Stomach (tissue), 4 donors: Measurements from ENCODE around the gene ABR.

Source experiments
- POLR2A ChIP-seq, 4 donors: fragments of 450-650 bp; IDR thresholded peaks; one replicate each; pipeline ENCODE4 v1.6.1; 2016; ENCODE audit warnings: antibody characterized with exemption in 4 of 4, control low read depth in 2 of 4, mild to moderate bottlenecking in 1 of 4, moderate library complexity in 1 of 4
- TF ChIP-seq, protein P1 (sequence below), 7 experiments: fragments of 450-650 bp in 4 of 7; fragments of 200-600 bp in 3 of 7; sonication (generic) in 3 of 7; IDR thresholded peaks; one replicate each; pipeline ENCODE4 v1.5.1; 2016 to 2019; ENCODE audit warnings: antibody characterized with exemption in 7 of 7, control low read depth in 2 of 7, mild to moderate bottlenecking in 1 of 7

DNA sequence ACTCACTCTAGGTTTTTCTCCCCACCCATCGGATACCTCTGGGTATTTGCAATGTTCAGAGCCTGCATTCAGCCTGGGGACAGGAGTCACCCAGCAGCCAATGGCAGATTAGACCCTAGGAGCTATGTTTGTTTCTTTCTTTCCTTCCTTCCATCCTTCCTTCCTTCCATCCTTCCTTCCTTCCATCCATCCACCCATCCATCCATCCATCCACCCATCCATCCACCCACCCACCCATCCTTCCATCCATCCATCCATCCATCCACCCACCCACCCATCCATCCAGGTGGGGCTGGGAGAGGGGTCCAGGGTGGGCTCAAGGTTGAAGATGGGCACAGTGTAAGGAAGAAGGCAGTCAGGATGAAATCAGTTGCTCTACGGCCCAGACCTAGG, 142.9 kb downstream of the ABR start:
- TF ChIP-seq, protein P1, sequence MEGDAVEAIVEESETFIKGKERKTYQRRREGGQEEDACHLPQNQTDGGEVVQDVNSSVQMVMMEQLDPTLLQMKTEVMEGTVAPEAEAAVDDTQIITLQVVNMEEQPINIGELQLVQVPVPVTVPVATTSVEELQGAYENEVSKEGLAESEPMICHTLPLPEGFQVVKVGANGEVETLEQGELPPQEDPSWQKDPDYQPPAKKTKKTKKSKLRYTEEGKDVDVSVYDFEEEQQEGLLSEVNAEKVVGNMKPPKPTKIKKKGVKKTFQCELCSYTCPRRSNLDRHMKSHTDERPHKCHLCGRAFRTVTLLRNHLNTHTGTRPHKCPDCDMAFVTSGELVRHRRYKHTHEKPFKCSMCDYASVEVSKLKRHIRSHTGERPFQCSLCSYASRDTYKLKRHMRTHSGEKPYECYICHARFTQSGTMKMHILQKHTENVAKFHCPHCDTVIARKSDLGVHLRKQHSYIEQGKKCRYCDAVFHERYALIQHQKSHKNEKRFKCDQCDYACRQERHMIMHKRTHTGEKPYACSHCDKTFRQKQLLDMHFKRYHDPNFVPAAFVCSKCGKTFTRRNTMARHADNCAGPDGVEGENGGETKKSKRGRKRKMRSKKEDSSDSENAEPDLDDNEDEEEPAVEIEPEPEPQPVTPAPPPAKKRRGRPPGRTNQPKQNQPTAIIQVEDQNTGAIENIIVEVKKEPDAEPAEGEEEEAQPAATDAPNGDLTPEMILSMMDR (IDR thresholded peaks at IDR 0.05): no peak
- TF ChIP-seq POLR2A (IDR thresholded peaks at IDR 0.05): no peak
